GM18858 (cell line): ENCODE measurements around the gene SMIM17.
"Not testable (repeated sequence)": the region's sequence is repeated elsewhere in the genome, so short reads cannot be mapped to it uniquely, and the experiment has no call there.

Source experiments
- ATAC-seq: cut with Tn5 transposase; IDR thresholded peaks from one replicate; pipeline ENCODE4 v1.9.1; 2021; ENCODE audit not compliant: unreplicated experiment

The SMIM17 gene

GRCh38 chr19:56660381-56661107 is 17.6 kb downstream of the SMIM17 start:
- ATAC-seq = no peak

- ATAC-seq = no peak
These were observed 18.3 kb downstream of the SMIM17 start for GRCh38 chr19:56661248-56661647.

DNA sequence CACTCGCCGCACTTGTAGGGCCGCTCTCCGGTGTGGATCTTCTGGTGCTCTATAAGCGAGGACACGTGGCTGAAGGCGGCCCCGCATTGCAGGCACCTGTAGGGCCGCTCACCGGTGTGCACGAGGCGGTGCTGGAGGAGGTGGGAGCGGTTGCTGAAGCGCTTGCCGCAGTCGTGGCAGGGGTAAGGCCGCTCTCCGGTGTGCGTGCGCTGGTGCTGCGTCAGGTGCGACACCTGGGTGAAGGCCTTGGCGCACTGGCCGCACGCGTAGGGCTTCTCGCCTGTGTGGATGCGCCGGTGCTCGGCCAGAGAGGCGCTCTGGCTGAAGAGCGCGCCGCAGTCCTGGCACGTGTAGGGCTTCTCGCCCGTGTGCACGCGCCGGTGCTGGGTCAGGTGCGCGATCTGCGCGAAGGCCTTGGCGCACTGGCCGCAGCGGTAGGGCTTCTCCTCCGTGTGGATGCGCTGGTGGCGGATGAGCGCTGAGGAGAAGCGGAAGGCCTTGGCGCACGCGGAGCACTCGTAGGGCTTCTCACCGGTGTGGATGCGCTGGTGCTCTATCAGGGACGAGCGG is 21.1 kb downstream of the SMIM17 start:
- ATAC-seq = no peak

GRCh38 chr19:56664511-56664910 is 21.6 kb downstream of the SMIM17 start:
- no peak for ATAC-seq

DNA sequence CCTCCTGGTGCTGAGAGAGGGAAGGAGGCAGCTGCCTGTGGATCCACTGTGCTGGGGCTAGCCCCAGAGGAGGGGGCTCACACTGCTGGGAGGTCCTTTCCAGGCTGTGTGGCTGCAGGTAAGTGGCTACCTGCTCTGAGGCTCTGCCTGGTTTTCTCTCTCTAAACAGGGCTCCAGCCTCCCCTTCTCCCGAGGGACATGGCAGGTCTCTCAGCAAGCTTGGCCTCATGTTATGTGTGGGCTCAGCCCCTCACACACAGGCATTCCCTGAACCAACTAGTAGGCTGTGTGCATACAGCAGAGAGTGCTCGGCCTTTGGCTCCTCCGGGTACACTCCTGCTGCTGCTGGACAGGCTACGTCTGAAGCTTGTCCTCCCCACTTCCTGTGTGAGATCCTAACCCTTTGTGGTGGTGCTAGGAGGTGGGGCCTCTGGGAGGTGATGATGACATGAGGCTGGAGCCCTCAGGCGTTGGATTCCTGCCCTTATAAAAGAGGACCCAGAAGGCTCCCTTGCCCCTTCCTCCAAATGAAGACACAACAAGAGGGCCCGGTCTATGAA is 24.4 kb downstream of the SMIM17 start:
- ATAC-seq = no peak

DNA sequence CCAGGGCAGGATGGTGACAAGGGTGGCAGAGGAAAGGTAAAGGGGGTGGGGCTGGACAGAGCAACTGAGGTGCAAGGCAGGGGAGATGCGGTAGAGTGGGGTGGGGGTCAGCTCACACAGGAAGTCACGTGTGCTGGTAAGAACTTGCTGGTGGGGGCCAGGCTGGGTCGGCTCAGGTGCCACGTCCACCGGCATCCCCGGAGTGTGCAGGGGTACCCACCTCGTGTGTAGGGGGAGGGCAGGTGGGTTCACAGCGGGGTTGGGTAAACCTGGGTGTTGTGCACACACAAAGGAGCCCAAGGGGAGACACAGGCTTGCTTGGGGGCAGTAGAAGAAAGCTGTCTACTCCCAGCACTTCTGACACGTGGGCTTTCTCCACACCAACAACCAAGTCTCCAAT is 25.7 kb downstream of the SMIM17 start:
- no peak for ATAC-seq

DNA sequence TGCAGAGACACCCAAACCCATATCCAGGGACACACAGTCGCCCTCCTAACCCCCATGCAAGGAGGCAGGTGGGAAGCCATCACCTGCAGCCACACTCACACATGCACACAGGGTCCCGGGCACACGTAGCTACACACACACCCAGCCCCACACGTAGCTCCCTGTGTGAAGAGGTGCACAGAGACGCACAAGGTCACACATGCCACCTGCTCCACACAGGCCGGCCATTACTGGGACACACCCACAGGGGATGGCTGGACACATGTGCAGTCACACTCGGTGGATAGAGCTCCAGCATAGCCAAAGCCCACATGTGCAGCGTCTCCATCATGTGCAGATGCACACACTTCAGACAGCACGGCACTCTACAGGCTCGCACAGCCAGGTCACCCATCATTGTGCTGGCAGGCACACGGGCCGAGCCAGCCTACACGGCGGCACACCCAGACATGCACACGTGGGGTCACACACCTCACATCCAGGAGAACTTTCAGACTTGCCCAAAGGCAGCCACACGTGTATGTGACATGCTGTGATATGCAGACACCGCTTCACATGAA is 27.5 kb downstream of the SMIM17 start:
- no peak for ATAC-seq

GRCh38 chr19:56670961-56671612 is 28.1 kb downstream of the SMIM17 start:
- no peak for ATAC-seq

GRCh38 chr19:56671613-56671994 is 28.6 kb downstream of the SMIM17 start, which contains the start of gene ZNF835:
Gene ZNF835, minus strand, starts transcription at chr19:56671757. Its CDS starts 6,559 bp downstream, at chr19:56665198.
- no peak for ATAC-seq

DNA sequence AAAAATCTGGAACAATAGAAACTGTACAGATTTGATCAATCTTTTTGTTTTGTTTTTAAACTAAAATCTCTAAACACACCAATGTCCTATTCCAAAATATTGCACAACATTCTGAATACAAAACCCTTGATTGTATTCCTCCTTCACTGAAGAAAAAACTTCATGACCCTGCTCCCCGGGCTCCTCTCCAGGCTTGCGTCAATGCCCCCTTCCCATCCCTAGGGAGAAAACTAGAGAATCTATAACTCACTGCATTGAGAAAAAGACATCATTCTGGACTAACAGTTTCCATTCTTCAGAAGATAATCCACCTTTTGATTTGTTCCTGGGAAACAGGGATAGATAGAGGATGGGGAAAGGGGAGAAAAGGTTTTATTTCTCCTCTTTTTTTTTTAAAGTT is 29.7 kb downstream of the SMIM17 start:
- ATAC-seq = not testable (repeated sequence)

DNA sequence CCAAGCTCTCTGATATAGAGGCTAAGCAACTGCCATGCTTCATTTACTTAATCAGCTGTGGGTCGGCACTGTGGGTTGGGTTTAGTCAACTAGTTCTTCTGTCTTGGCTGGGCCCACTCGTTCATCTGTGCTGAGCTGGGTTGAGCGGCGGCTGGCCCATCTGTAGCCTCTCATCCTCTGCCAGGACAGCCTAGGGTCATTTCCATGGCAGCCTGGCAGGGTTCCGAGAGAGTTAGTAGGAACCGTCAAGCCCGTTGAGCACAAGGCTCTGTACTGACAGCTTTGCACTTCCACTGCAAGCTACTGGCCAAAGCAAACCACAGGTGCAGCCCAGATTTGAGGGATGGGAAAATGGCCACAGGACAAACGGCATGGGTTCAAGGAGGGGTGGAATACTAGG is 35.2 kb downstream of the SMIM17 start:
- no peak for ATAC-seq

DNA sequence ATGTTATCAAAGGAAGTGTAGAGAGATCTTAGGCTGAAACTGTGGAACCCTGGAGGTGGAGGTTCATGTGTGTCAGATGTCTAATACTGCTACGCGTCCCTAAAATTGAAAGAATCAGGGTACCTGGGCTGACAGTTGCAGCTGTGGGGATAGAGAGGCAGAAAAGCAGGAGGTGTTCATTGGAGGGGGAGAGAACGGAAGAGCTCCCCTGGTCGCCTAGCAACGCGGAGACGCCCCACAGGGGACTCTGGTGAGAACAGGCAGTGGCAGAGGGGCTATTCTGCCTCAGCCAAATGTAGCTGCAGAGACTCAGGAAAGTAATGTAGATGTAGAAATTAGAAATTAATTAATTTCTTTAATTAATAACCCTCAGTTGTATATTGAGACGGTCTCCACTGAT is 38.7 kb downstream of the SMIM17 start:
- no peak for ATAC-seq

GRCh38 chr19:56683116-56683515 is 40.2 kb downstream of the SMIM17 start:
- ATAC-seq = no peak

DNA sequence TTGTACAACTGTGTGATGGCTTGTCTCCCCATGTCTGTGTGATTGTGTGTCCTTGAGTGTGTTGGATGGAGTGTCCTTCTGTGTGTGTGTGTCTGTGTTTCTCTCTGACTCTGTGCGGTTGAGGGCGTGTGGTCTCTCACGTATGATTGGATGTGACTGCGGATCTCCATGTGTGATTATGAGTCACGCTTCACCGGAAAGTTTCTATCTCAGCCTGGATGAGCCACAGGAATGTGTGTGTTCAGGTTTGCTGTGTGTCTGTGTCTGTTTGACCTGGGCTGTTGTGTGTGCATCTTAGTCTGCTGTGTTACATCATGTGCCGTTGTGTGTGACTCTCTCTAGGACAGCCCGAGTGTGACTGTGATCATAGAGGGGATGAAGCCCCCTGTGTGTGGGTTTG is 44.1 kb downstream of the SMIM17 start:
- ATAC-seq = no peak

- no peak for ATAC-seq
These were observed 46.2 kb downstream of the SMIM17 start for GRCh38 chr19:56689198-56689597.

GRCh38 chr19:56690670-56691069 is 47.7 kb downstream of the SMIM17 start:
- no peak for ATAC-seq

DNA sequence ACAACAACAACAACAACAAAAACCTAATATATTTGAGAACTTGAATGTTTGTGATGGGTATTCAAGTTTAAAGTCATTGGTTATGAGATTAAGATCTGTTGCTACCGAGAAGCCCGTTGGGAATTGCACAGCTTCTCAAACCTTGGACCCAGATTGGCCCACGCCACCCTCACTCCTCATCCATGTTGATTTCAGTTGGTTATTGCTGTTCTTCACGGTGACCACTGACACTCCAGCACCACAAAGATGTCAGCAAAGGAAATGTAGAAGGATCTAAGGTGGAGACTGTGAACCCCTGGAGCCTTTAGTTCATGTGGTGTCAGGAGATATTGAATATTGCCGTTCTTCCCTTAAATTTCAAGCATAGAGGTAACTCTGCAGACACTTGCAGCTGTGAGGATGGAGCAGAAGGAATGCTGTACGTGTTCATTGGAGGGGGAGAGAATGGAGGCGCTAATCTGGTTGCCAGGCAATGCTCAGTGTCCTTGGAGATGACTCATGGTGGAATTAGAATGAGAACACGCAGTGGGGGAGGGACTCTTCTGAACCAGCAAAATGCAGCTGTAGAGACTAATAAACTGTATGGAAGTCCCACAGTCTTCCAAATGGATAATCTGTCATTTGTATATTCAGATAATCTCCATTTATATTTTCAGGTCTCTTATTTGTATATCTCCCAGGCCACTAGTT is 49.4 kb downstream of the SMIM17 start:
- no peak for ATAC-seq

DNA sequence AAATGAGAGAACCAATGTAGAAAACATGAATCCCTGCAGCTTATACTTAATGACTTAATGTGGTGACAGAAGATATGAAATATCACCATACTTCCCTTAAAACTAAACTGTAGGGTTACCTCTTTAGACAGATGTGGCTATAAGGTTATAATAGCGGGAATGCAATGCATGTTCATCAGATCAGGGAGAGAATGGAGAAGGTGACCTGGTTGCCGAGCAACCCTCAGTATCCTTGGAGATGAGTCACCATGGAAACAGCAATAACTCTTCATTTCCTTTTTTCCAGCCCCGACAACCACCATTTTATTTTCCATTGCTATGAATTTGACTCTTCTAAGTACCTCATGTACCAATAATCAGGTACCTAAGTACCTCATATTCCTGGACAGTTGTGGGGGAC is 56.6 kb downstream of the SMIM17 start:
- ATAC-seq = no peak

- no peak for ATAC-seq
These were observed 58.9 kb downstream of the SMIM17 start for GRCh38 chr19:56701895-56702294.

DNA sequence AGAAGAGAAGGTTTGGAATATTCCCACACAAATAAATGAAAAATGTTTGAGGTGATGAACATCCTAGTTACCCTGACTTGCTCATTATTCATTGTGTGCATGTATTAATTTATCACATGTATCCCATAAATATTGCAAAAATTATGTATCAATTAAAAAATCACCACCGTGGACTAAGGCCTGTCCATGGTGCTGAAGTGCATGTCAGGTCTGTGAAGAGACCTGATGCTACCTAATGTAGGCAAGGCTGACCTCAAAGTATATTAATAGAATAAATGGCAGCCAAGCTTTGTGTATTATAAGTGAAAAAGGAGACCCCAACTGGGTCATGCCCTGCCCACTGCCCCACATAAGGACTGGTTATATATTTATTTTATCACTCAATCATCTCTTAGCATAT is 63.0 kb downstream of the SMIM17 start:
- no peak for ATAC-seq
